ENCODE data around the gene EXT2. TPM values are rescaled to one million over a fixed set of nuclear protein-coding genes. Genes with fewer than 3 reads are reported as not detected.

Gene EXT2
- total RNA-seq, 1 experiment from 2014 or later = 42.8 TPM

DNA sequence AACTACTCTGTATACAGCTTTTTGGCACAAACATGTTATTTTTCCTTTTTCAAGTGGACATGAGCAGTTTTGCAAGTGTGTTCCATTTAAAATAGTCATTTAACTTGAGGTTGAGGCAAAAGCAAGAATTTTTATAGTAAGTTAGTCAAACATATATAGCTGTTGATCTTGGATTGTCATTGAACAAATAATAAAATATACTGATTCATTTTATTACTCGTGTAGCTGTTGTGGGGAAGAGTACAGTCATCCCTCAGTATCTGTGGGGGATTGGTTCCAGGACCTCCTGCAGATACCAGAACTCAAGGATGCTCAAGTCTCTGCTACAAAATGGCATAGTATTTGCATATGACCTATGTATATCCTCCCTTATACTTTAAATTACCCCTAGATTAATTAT is 45.3 kb downstream of the EXT2 start (continued):
- TF ChIP-seq, protein P1, sequence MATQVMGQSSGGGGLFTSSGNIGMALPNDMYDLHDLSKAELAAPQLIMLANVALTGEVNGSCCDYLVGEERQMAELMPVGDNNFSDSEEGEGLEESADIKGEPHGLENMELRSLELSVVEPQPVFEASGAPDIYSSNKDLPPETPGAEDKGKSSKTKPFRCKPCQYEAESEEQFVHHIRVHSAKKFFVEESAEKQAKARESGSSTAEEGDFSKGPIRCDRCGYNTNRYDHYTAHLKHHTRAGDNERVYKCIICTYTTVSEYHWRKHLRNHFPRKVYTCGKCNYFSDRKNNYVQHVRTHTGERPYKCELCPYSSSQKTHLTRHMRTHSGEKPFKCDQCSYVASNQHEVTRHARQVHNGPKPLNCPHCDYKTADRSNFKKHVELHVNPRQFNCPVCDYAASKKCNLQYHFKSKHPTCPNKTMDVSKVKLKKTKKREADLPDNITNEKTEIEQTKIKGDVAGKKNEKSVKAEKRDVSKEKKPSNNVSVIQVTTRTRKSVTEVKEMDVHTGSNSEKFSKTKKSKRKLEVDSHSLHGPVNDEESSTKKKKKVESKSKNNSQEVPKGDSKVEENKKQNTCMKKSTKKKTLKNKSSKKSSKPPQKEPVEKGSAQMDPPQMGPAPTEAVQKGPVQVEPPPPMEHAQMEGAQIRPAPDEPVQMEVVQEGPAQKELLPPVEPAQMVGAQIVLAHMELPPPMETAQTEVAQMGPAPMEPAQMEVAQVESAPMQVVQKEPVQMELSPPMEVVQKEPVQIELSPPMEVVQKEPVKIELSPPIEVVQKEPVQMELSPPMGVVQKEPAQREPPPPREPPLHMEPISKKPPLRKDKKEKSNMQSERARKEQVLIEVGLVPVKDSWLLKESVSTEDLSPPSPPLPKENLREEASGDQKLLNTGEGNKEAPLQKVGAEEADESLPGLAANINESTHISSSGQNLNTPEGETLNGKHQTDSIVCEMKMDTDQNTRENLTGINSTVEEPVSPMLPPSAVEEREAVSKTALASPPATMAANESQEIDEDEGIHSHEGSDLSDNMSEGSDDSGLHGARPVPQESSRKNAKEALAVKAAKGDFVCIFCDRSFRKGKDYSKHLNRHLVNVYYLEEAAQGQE (IDR thresholded peaks at IDR 0.05; ENCODE audit: low read depth) = no peak
- no peak for TF ChIP-seq CTCF (IDR thresholded peaks at IDR 0.05 in 2 of 3, conservative IDR thresholded peaks at IDR 0.05 in 1 of 3; ENCODE audit: borderline replicate concordance in 1 of 3, insufficient read depth in 1 of 3, low read depth in 2 of 3, low read length in 2 of 3)
- no peak for TF ChIP-seq EGR1 (IDR thresholded peaks at IDR 0.05; ENCODE audit: low read depth)

DNA sequence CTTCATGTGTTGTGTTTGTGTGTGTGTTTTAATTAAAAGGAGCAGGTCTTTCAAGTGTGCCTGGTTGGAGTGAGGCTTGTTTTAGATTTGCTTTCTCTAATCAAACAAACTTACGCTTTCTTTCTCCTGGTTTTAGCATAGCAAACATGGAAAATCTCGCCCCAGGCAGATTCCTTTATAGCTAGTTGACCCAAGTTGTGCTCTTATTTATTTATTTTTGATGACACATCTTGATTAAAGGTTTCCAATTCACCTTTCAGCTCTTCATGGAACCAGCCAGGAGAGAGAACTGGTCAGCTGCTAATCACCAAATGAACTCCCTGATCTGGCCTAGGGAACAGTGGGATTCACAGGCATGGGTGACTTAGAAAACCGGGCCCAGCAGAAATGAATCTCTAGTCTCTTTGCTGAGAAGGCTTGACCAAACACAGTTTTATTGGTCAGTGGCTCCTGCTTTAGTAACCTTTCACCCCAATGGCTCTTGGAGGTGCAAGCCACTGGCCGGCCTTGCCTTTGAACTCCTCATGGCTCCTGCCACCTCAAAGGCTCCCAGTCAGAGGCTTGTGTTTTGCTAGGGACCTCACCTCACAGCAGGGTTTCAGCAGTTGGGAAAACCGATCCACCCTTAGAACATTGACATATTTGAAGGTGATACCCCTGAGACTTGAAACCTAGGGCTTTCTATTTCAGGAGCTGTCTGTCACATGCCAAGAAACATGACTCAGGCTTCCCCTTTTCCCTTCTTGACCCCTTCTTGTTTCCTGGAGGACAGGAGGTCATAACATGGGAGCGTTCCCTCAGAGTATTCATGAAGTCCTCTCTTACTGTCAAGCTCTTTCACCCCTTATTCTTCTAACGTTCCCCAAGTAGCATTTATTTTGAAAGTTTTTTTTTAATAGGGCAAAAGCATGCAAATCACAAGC is 48.8 kb downstream of the EXT2 start:
- ATAC-seq = peak; percentile 79
- H3K9me3 ChIP-seq (ENCODE audit: control insufficient read depth in 1 of 2, insufficient read depth in 1 of 2, low read depth in 1 of 2, low read length in 2 of 2) = no peaks in the 10 kb centered on the region
- H3K27me3 ChIP-seq (ENCODE audit: insufficient read depth, low read length) = no peaks in the 10 kb centered on the region
- peaks cover 9 to 14% of the 10 kb centered on the region in 2 experiments; a peak in 3 of 4 replicates for H3K4me1 ChIP-seq (ENCODE audit: control insufficient read depth in 1 of 2, insufficient read depth in 2 of 2, low read length in 2 of 2)
- peak; percentile 15 for DNase-seq (ENCODE audit: low read depth, low spot score)
- H3K27ac ChIP-seq (ENCODE audit: low read depth, low read length) = no peak overlapping the region
- ChIA-PET RAD21 (ENCODE audit: low non-redundant PET in 1 of 2, low total read pairs in 2 of 2, uncharacterized antibody in 2 of 2, unreplicated experiment in 2 of 2) (no interaction called here), POLR2A (no interaction called here), CTCF (no interaction called here)
- H4K20me1 ChIP-seq (ENCODE audit: insufficient read depth) = no peaks in the 10 kb centered on the region
- H3K9ac ChIP-seq (ENCODE audit: low read length) = no peak overlapping the region
- intact Hi-C loops (cut with micrococcal nuclease) = loop anchor here (10.0 kb wide), 1 partner anchor 471 kb away; no protein-coding TSS in a partner anchor
- H3K4me3 ChIP-seq (replicated peaks in 1 of 2; ENCODE audit: low read depth in 1 of 2, low read length in 2 of 2) = no peak overlapping the region
- no peaks in the 10 kb centered on the region for H3K9me2 ChIP-seq (ENCODE audit: insufficient read depth)
- H3K36me3 ChIP-seq (ENCODE audit: control insufficient read depth in 1 of 2, insufficient read depth in 2 of 2, low read length in 2 of 2) = no peaks in the 10 kb centered on the region
- H3K4me2 ChIP-seq (ENCODE audit: low read length) = peak overlapping the region; percentile 15; the same call in 1 of the 2 replicates
- H3K79me2 ChIP-seq (ENCODE audit: insufficient read depth, low read length) = no peaks in the 10 kb centered on the region
- BruUV-seq (replicated peaks) = no TSS peak
- H2AFZ ChIP-seq (ENCODE audit: low read depth, low read length, poor library complexity, severe bottlenecking) = no peak overlapping the region
- TF ChIP-seq ZBTB33 (IDR thresholded peaks at IDR 0.05; ENCODE audit: extremely low read depth, insufficient replicate concordance, low read length) (no peak), SP1 (IDR thresholded peaks at IDR 0.05; ENCODE audit: low read depth) (no peak), EZH2phosphoT487 (IDR thresholded peaks at IDR 0.05; ENCODE audit: borderline replicate concordance) (no peak), JUND (IDR thresholded peaks at IDR 0.05) (no peak), CBX3 (IDR thresholded peaks at IDR 0.05; ENCODE audit: low read depth) (no peak), ZNF274 (IDR thresholded peaks at IDR 0.05; ENCODE audit: low read depth, low read length) (no peak), FOSL1 (IDR thresholded peaks at IDR 0.05; ENCODE audit: low read depth) (no peak), EZH2 (IDR thresholded peaks at IDR 0.05) (no peak), TCF7L2 (IDR thresholded peaks at IDR 0.05; ENCODE audit: borderline replicate concordance, extremely low read depth, insufficient read depth, insufficient read length) (no peak), EGR1 (IDR thresholded peaks at IDR 0.05; ENCODE audit: low read depth) (no peak), RAD21 (IDR thresholded peaks at IDR 0.05; ENCODE audit: low read depth) (no peak), SIN3A (IDR thresholded peaks at IDR 0.05; ENCODE audit: low read depth) (no peak)
- TF ChIP-seq, protein P2, sequence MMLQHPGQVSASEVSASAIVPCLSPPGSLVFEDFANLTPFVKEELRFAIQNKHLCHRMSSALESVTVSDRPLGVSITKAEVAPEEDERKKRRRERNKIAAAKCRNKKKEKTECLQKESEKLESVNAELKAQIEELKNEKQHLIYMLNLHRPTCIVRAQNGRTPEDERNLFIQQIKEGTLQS (IDR thresholded peaks at IDR 0.05) = no peak
